Subcutaneous abdominal adipose tissue (tissue), 5 donors: ENCODE results near the gene CNTN3.
A peak's percentile ranks its signal among the peaks of the same experiment; 100 is the strongest.

Experiments
- H3K27ac ChIP-seq: one replicate; pipeline ENCODE4 v1.7.0; 2013; ENCODE audit warnings: low read depth, mild to moderate bottlenecking, inconsistent platforms, low read length, moderate library complexity
- H3K27me3 ChIP-seq, 5 donors: one replicate each; pipeline ENCODE4 v1.7.0; 2013; ENCODE audit warnings: low read length in 5 of 5, inconsistent platforms in 1 of 5; ENCODE audit not compliant: control insufficient read depth in 5 of 5, insufficient read depth in 4 of 5
- H3K36me3 ChIP-seq, 5 donors: one replicate each; pipeline ENCODE4 v1.7.0; 2013; ENCODE audit warnings: low read length in 5 of 5; ENCODE audit not compliant: control insufficient read depth in 5 of 5, insufficient read depth in 5 of 5
- H3K4me1 ChIP-seq, 5 donors: one replicate each; pipeline ENCODE4 v1.7.0; 2013; ENCODE audit warnings: low read length in 5 of 5, mild to moderate bottlenecking in 3 of 5, moderate library complexity in 1 of 5; ENCODE audit not compliant: control insufficient read depth in 5 of 5, insufficient read depth in 5 of 5
- H3K4me3 ChIP-seq, 5 donors: one replicate each; pipeline ENCODE4 v1.7.0; 2013; ENCODE audit warnings: low read length in 5 of 5, low read depth in 1 of 5
- H3K9ac ChIP-seq, 5 donors: one replicate each; pipeline ENCODE4 v1.7.0; 2013; ENCODE audit warnings: low read length in 5 of 5, mild to moderate bottlenecking in 4 of 5, moderate library complexity in 3 of 5
- H3K9me3 ChIP-seq, 5 donors: one replicate each; pipeline ENCODE4 v1.7.0; 2013; ENCODE audit warnings: low read length in 5 of 5; ENCODE audit not compliant: control insufficient read depth in 5 of 5
- donor health status: healthy.
- donor health status: healthy.
- donor health status: healthy.
- donor health status: healthy.
- donor health status: healthy.

Gene CNTN3

GRCh38 chr3:74613521-74614106 lies 845 bp downstream of the CNTN3 start:
- no peaks in the 10 kb centered on the region for H3K36me3 ChIP-seq

GRCh38 chr3:74613060-74613459 lies 1.4 kb downstream of the CNTN3 start:
- no peak overlapping the region for H3K27ac ChIP-seq
- peaks cover 0 to 10% (median 0%) of the 10 kb centered on the region in 5 donors for H3K27me3 ChIP-seq

More at GRCh38 chr3:74613521-74614106, 845 bp downstream of the CNTN3 start:
- peak overlapping the region in 2 of 5 donors; percentile 15 to 68 for H3K9ac ChIP-seq
- no peaks in the 10 kb centered on the region for H3K9me3 ChIP-seq
- no peak overlapping the region for H3K27ac ChIP-seq
- H3K27me3 ChIP-seq = peaks cover 0 to 10% (median 0%) of the 10 kb centered on the region in 5 donors
- H3K4me1 ChIP-seq = peaks cover 0 to 28% (median 16%) of the 10 kb centered on the region in 5 donors
- H3K4me3 ChIP-seq = peak overlapping the region; percentile 61 to 93 (median 74)

GRCh38 chr3:74611206-74611605 lies 3.3 kb downstream of the CNTN3 start:
- peaks cover 0 to 10% (median 0%) of the 10 kb centered on the region in 5 donors for H3K27me3 ChIP-seq
- no peaks in the 10 kb centered on the region for H3K9me3 ChIP-seq
- H3K36me3 ChIP-seq = no peaks in the 10 kb centered on the region
- no peak overlapping the region for H3K27ac ChIP-seq
- no peak overlapping the region for H3K4me3 ChIP-seq
- no peak overlapping the region for H3K9ac ChIP-seq
- peaks cover 0 to 28% (median 16%) of the 10 kb centered on the region in 5 donors for H3K4me1 ChIP-seq

More at GRCh38 chr3:74613060-74613459, 1.4 kb downstream of the CNTN3 start:
- H3K9me3 ChIP-seq = no peaks in the 10 kb centered on the region
- H3K4me1 ChIP-seq = peaks cover 0 to 28% (median 16%) of the 10 kb centered on the region in 5 donors
- peak overlapping the region in 2 of 5 donors; percentile 15 to 68 for H3K9ac ChIP-seq
- H3K4me3 ChIP-seq = peak overlapping the region; percentile 61 to 93 (median 74)
- no peaks in the 10 kb centered on the region for H3K36me3 ChIP-seq

DNA sequence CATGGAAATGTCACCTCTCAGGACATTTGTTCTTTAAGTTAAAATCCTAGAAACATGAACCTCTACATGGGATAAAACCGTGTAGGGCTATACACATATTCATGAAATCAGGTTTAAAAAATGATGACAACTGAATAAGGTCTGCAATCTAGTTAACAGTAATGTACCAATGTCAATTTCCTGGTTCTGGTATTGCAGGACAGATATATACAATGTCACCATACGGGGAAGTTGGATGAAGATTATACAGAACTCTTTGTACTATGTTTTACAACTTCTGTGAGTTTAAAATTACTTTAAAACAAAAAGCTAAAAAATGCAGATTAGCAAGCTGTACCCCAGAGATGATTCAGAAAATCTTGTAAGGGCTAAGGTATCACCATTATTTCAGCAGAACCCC lies 6.7 kb downstream of the CNTN3 start:
- H3K27ac ChIP-seq = no peak overlapping the region
- H3K9me3 ChIP-seq = no peaks in the 10 kb centered on the region
- H3K4me3 ChIP-seq = no peak overlapping the region
- H3K4me1 ChIP-seq = peaks cover 0 to 14% (median 2%) of the 10 kb centered on the region in 5 donors
- no peaks in the 10 kb centered on the region for H3K36me3 ChIP-seq
- H3K9ac ChIP-seq = no peak overlapping the region
- peaks cover 0 to 2% (median 0%) of the 10 kb centered on the region in 5 donors for H3K27me3 ChIP-seq

DNA sequence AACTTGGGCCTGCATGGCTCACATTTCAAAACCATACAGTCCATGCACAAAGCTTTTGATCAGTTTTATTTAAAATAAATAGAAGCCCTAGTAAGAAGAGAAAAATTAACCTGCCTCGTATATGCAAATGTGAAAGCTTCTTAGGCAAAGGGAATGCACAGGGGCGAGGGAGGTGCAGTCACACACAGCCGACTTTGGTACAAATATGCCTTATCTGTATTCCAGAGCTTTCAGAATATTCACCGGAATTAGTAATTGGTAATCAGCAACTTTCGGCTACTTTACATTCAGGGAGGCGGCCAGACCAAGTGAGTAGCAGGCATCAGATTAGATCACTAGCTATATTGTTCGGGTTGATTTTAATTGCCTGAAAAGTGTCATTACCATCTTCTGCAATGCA lies 7.5 kb downstream of the CNTN3 start:
- H3K36me3 ChIP-seq = no peaks in the 10 kb centered on the region
- H3K27ac ChIP-seq = no peak overlapping the region
- H3K4me3 ChIP-seq = no peak overlapping the region
- no peak overlapping the region for H3K9ac ChIP-seq
- H3K9me3 ChIP-seq = no peaks in the 10 kb centered on the region
- H3K4me1 ChIP-seq = peaks cover 0 to 7% (median 0%) of the 10 kb centered on the region in 5 donors
- H3K27me3 ChIP-seq = no peaks in the 10 kb centered on the region

- Histone ChIP-seq H3K9ac (no peak overlapping the region), H3K4me1 (peaks cover 0 to 2% (median 0%) of the 10 kb centered on the region in 5 donors), H3K27me3 (no peaks in the 10 kb centered on the region), H3K9me3 (no peaks in the 10 kb centered on the region), H3K36me3 (no peaks in the 10 kb centered on the region), H3K27ac (no peak overlapping the region), H3K4me3 (no peak overlapping the region)
Measured at GRCh38 chr3:74605437-74605836, 9.0 kb downstream of the CNTN3 start.

- H3K27me3 ChIP-seq = no peaks in the 10 kb centered on the region
- no peak overlapping the region for H3K4me3 ChIP-seq
Measured at GRCh38 chr3:74603292-74603691, 11.2 kb downstream of the CNTN3 start.

DNA sequence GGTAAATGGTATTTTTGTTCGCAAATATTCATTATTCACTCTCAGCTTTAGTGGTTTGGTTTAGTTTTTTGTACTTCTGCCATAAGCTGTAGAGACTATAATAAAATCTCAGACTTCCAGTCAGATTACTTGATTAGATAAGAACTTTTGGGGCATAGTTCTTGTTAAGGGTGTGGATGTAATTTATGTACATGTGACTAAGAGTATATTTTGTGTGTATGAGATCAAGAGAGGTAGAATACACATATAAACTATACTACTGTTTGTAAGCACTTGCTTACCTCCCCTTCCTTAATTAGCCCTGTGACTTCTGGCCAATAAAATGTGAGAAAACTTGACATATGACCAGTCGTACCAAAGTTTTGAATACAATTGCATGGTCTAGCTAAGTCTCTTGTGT lies 12.0 kb downstream of the CNTN3 start:
- no peaks in the 10 kb centered on the region for H3K27me3 ChIP-seq
- H3K9me3 ChIP-seq = no peaks in the 10 kb centered on the region
- no peak overlapping the region for H3K9ac ChIP-seq
- H3K36me3 ChIP-seq = no peaks in the 10 kb centered on the region
- no peak overlapping the region for H3K27ac ChIP-seq
- no peaks in the 10 kb centered on the region for H3K4me1 ChIP-seq
- no peak overlapping the region for H3K4me3 ChIP-seq

More at GRCh38 chr3:74603292-74603691, 11.2 kb downstream of the CNTN3 start:
- Histone ChIP-seq H3K9me3 (no peaks in the 10 kb centered on the region), H3K36me3 (no peaks in the 10 kb centered on the region), H3K9ac (no peak overlapping the region), H3K4me1 (no peaks in the 10 kb centered on the region), H3K27ac (no peak overlapping the region)

GRCh38 chr3:74601793-74602192 lies 12.7 kb downstream of the CNTN3 start:
- H3K4me1 ChIP-seq = no peaks in the 10 kb centered on the region
- H3K9ac ChIP-seq = no peak overlapping the region
- no peaks in the 10 kb centered on the region for H3K27me3 ChIP-seq
- no peaks in the 10 kb centered on the region for H3K9me3 ChIP-seq
- no peak overlapping the region for H3K4me3 ChIP-seq
- no peak overlapping the region for H3K27ac ChIP-seq
- H3K36me3 ChIP-seq = no peaks in the 10 kb centered on the region

DNA sequence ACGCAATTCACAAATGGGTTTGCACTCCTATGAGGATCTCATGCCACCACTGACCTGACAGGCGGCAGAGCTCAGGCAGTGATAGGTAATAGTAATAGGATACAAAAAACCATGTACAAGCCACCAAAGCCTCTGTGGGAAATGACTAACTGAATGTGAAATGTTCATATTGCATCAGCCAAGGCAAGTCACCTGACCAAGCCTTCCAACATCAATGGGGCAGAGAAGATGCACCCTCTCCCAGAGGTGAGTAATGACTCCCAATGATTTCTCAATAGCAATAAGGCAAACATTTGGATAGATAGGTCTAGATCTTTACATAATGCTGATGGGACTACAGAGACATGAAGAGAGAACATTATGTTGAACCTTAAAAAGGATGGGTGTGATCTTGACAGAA lies 14.9 kb downstream of the CNTN3 start:
- Histone ChIP-seq H3K36me3 (no peaks in the 10 kb centered on the region), H3K4me3 (no peak overlapping the region), H3K27me3 (no peaks in the 10 kb centered on the region), H3K27ac (no peak overlapping the region), H3K4me1 (no peaks in the 10 kb centered on the region), H3K9me3 (no peaks in the 10 kb centered on the region), H3K9ac (no peak overlapping the region)
